ENCODE results near the gene THAP12.

The THAP12 gene

DNA sequence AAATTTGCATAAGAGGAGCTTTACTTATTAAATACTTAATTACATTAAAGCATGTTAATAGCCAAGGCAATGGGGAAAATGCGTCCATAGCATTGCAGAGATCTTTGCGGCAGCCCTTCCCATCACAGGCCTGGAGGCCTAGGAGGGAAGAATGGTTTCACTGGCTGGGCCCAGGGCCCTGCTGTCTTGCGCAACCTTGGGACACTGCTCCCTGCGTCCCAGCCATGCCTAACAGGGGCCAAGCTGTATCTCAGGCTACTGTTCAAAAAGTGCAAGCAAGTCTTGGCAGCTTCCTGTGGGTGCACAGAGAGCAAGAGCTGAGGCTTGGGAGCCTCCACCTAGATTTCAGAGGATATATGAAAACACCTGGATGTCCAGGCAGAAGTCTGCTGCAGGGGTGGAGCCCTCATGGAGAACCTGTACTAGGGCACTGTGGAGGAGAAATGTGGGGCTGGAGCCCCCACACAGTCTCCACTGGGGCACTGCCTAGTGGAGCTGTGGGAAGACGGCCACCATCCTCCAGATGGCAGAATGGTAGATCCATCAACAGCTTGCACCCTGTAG, 46.0 kb downstream of the THAP12 start:
- Histone ChIP-seq H3K36me3 (ENCODE audit: control insufficient read depth, insufficient read depth, low read length) (no peaks in the 10 kb centered on the region), H3K9me3 (ENCODE audit: control insufficient read depth, low read length) (no peaks in the 10 kb centered on the region), H3K27ac (no peak overlapping the region), H3K27me3 (ENCODE audit: control insufficient read depth, insufficient read depth, low read length) (no peaks in the 10 kb centered on the region), H3K79me2 (no peaks in the 10 kb centered on the region), H2AFZ (no peak overlapping the region), H3K9ac (no peak overlapping the region), H3K4me3 (ENCODE audit: low read depth, low read length) (no peak overlapping the region), H3K4me1 (no peaks in the 10 kb centered on the region), H3K4me2 (ENCODE audit: low read length) (no peak overlapping the region)
- TF ChIP-seq, protein P1, sequence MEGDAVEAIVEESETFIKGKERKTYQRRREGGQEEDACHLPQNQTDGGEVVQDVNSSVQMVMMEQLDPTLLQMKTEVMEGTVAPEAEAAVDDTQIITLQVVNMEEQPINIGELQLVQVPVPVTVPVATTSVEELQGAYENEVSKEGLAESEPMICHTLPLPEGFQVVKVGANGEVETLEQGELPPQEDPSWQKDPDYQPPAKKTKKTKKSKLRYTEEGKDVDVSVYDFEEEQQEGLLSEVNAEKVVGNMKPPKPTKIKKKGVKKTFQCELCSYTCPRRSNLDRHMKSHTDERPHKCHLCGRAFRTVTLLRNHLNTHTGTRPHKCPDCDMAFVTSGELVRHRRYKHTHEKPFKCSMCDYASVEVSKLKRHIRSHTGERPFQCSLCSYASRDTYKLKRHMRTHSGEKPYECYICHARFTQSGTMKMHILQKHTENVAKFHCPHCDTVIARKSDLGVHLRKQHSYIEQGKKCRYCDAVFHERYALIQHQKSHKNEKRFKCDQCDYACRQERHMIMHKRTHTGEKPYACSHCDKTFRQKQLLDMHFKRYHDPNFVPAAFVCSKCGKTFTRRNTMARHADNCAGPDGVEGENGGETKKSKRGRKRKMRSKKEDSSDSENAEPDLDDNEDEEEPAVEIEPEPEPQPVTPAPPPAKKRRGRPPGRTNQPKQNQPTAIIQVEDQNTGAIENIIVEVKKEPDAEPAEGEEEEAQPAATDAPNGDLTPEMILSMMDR (IDR thresholded peaks at IDR 0.05) = no peak

GRCh38 chr11:76330651-76331050, 50.3 kb downstream of the THAP12 start:
- Histone ChIP-seq H3K36me3 (ENCODE audit: control insufficient read depth, insufficient read depth, low read length) (no peaks in the 10 kb centered on the region), H3K9ac (no peak overlapping the region), H3K4me3 (ENCODE audit: low read depth, low read length) (no peak overlapping the region), H3K4me2 (ENCODE audit: low read length) (no peak overlapping the region), H3K4me1 (no peaks in the 10 kb centered on the region), H3K27me3 (ENCODE audit: control insufficient read depth, insufficient read depth, low read length) (no peaks in the 10 kb centered on the region), H3K79me2 (no peaks in the 10 kb centered on the region), H3K27ac (no peak overlapping the region), H3K9me3 (ENCODE audit: control insufficient read depth, low read length) (no peaks in the 10 kb centered on the region), H2AFZ (no peak overlapping the region)
- TF ChIP-seq, protein P1 (IDR thresholded peaks at IDR 0.05) = no peak

DNA sequence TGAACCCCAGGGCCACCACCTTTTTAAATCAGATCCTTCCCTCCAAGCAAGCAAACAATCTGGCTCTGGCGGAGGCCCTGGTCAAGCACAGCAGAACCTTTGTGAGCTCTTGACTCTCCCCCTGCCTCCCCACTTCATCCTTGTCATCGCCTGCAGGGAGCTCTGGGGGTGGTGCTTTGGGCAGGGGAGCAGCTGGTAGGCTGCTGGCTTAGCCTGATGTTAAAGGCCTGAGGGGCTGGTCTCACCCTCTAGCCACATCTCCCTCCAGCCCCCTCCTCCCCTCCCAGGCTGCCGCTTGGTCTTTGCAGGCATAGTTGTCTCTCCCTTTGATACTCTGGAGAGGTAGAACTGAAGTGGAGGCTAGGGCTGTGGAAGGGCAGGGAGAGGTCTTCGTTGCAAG, 50.9 kb downstream of the THAP12 start:
- no peak overlapping the region for H3K27ac ChIP-seq
- no peak overlapping the region for H3K9ac ChIP-seq
- H3K4me3 ChIP-seq (ENCODE audit: low read depth, low read length) = no peak overlapping the region
- H3K4me2 ChIP-seq (ENCODE audit: low read length) = no peak overlapping the region
- H2AFZ ChIP-seq = no peak overlapping the region
- H3K36me3 ChIP-seq (ENCODE audit: control insufficient read depth, insufficient read depth, low read length) = no peaks in the 10 kb centered on the region
- H3K4me1 ChIP-seq = no peaks in the 10 kb centered on the region
- H3K9me3 ChIP-seq (ENCODE audit: control insufficient read depth, low read length) = no peaks in the 10 kb centered on the region
- H3K79me2 ChIP-seq = no peaks in the 10 kb centered on the region
- TF ChIP-seq, protein P1 (IDR thresholded peaks at IDR 0.05) = no peak
- no peaks in the 10 kb centered on the region for H3K27me3 ChIP-seq (ENCODE audit: control insufficient read depth, insufficient read depth, low read length)

GRCh38 chr11:76329084-76329648, 51.8 kb downstream of the THAP12 start:
- Histone ChIP-seq H3K4me2 (ENCODE audit: low read length) (no peak overlapping the region), H3K36me3 (ENCODE audit: control insufficient read depth, insufficient read depth, low read length) (no peaks in the 10 kb centered on the region), H3K4me1 (no peaks in the 10 kb centered on the region), H3K27ac (no peak overlapping the region), H3K79me2 (no peaks in the 10 kb centered on the region), H3K4me3 (ENCODE audit: low read depth, low read length) (no peak overlapping the region), H2AFZ (no peak overlapping the region), H3K27me3 (ENCODE audit: control insufficient read depth, insufficient read depth, low read length) (no peaks in the 10 kb centered on the region), H3K9me3 (ENCODE audit: control insufficient read depth, low read length) (no peaks in the 10 kb centered on the region), H3K9ac (no peak overlapping the region)
- TF ChIP-seq, protein P1 (IDR thresholded peaks at IDR 0.05) = no peak
